Vagina (tissue), 2 donors: ENCODE data around the gene ABHD8.

ENCODE experiments used
- CTCF ChIP-seq, 3 experiments: fragments of 450-650 bp in 2 of 3; fragments of 200-600 bp in 1 of 3; sonication (generic) in 1 of 3; IDR thresholded peaks; one replicate each; pipeline ENCODE4 v1.5.1; 2017 to 2019; ENCODE audit warnings: antibody characterized with exemption in 3 of 3, mild to moderate bottlenecking in 2 of 3, moderate library complexity in 2 of 3
- POLR2A ChIP-seq, 2 donors: fragments of 450-650 bp; IDR thresholded peaks; one replicate each; pipeline ENCODE4 v1.6.1; 2017; ENCODE audit warnings: antibody characterized with exemption in 2 of 2, mild to moderate bottlenecking in 2 of 2, moderate library complexity in 2 of 2
- POLR2AphosphoS5 ChIP-seq, 2 donors: sonication (generic); formaldehyde crosslinking; IDR thresholded peaks; one replicate each; pipeline ENCODE4 v1.9.0; 2017; ENCODE audit warnings: antibody characterized with exemption in 2 of 2, mild to moderate bottlenecking in 2 of 2, low read depth in 1 of 2; ENCODE audit not compliant: insufficient read depth in 1 of 2

- TF ChIP-seq CTCF (IDR thresholded peaks at IDR 0.05): no peak
- no peak for TF ChIP-seq POLR2AphosphoS5 (IDR thresholded peaks at IDR 0.05; ENCODE audit: insufficient read depth in 1 of 2, low read depth in 1 of 2)
- TF ChIP-seq POLR2A (IDR thresholded peaks at IDR 0.05): no peak
Measured at GRCh38 chr19:17329366-17330261, 26.4 kb upstream of the ABHD8 start.
